ENCODE data around the gene INF2.

GRCh38 chr14:104657563-104658324 is 31.7 kb upstream of the INF2 start:
- TF ChIP-seq ZFP30 (CRISPR knock-in tag; IDR thresholded peaks at IDR 0.05), result no peak
- no peak for TF ChIP-seq CSRNP3 (CRISPR knock-in tag; IDR thresholded peaks at IDR 0.05)
- TF ChIP-seq BACH2 (CRISPR knock-in tag; IDR thresholded peaks at IDR 0.05; ENCODE audit: borderline replicate concordance), result no peak
- TF ChIP-seq ESRRG (CRISPR knock-in tag; IDR thresholded peaks at IDR 0.05), result no peak
- TF ChIP-seq ARNTL (CRISPR knock-in tag; IDR thresholded peaks at IDR 0.05; ENCODE audit: borderline replicate concordance, low read depth), result no peak
- no peak for TF ChIP-seq RARB (CRISPR knock-in tag; IDR thresholded peaks at IDR 0.05)
- no peak for TF ChIP-seq OSR1 (CRISPR knock-in tag; IDR thresholded peaks at IDR 0.05)
- TF ChIP-seq POU6F1 (CRISPR knock-in tag; IDR thresholded peaks at IDR 0.05; ENCODE audit: borderline replicate concordance, low read depth), result no peak
- TF ChIP-seq, protein P1, sequence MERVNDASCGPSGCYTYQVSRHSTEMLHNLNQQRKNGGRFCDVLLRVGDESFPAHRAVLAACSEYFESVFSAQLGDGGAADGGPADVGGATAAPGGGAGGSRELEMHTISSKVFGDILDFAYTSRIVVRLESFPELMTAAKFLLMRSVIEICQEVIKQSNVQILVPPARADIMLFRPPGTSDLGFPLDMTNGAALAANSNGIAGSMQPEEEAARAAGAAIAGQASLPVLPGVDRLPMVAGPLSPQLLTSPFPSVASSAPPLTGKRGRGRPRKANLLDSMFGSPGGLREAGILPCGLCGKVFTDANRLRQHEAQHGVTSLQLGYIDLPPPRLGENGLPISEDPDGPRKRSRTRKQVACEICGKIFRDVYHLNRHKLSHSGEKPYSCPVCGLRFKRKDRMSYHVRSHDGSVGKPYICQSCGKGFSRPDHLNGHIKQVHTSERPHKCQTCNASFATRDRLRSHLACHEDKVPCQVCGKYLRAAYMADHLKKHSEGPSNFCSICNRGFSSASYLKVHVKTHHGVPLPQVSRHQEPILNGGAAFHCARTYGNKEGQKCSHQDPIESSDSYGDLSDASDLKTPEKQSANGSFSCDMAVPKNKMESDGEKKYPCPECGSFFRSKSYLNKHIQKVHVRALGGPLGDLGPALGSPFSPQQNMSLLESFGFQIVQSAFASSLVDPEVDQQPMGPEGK (CRISPR knock-in tag; IDR thresholded peaks at IDR 0.05; ENCODE audit: borderline replicate concordance), result no peak
- TF ChIP-seq ISL1 (CRISPR knock-in tag; IDR thresholded peaks at IDR 0.05), result no peak
- no peak for TF ChIP-seq ZNF70 (CRISPR knock-in tag; IDR thresholded peaks at IDR 0.05)
- no peak for TF ChIP-seq ZNF565 (CRISPR knock-in tag; conservative IDR thresholded peaks at IDR 0.05; ENCODE audit: low read depth)
- TF ChIP-seq PPARA (CRISPR knock-in tag; IDR thresholded peaks at IDR 0.05; ENCODE audit: borderline replicate concordance), result no peak

All from SK-N-SH treated with all-trans-retinoic acid at 6 μM for 48 hours (cell line).